Fibroblast of villous mesenchyme (primary cell): ENCODE results near the gene HPSE. TPM values are rescaled to one million over a fixed set of nuclear protein-coding genes. Genes with fewer than 3 reads are reported as not detected.

Experiments used
- DNase-seq: peaks from one replicate; pipeline ENCODE4 v3.0.0-alpha.2; 2010; ENCODE audit warnings: low read depth
- H3K4me3 ChIP-seq: 2 replicates; pipeline ENCODE4 v1.5.1; 2011; ENCODE audit warnings: low read depth, mild to moderate bottlenecking, low read length
- CTCF ChIP-seq: IDR thresholded peaks from 2 replicates; pipeline ENCODE4 v1.5.1; 2012; ENCODE audit warnings: low read depth, mild to moderate bottlenecking, low read length; ENCODE audit not compliant: insufficient read depth
- total RNA-seq: library from RNA; depleted of rRNA; stranded (reverse); fragments of >200 nt; gene quantifications from 2 replicates; pipeline ENCODE4 v1.2.3, GENCODE V29; 2012

Gene HPSE
- total RNA-seq, 1 donor: 0.43 TPM

GRCh38 chr4:83323136-83323535, 11.5 kb downstream of the HPSE start:
- no peak for TF ChIP-seq CTCF
- DNase-seq: no peak
- H3K4me3 ChIP-seq: no peak overlapping the region

GRCh38 chr4:83320548-83320947, 14.1 kb downstream of the HPSE start:
- no peak for TF ChIP-seq CTCF
- no peak for DNase-seq

DNA sequence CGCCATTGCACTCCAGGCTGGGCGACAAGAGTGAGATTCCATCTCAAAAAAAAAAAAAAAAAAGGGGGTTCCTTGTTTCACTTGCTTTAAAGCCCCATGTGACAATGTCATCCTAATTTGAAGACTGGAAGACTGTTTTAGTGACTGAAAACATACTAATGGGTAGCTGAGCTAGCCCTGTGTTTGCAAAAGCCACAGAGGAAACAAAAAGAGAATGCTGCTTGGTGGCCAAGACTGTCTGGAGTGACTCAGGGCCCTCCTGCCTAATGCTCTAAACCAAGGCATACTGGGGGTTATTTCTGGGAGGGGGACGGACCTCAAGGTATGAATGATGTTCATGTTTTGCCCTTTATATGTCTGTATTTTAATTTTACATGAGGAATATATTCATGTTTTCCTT, 16.0 kb downstream of the HPSE start:
- TF ChIP-seq CTCF: no peak
- DNase-seq: no peak
- H3K4me3 ChIP-seq: no peak overlapping the region

More at GRCh38 chr4:83320548-83320947, 14.1 kb downstream of the HPSE start:
- H3K4me3 ChIP-seq: no peak overlapping the region

GRCh38 chr4:83317671-83318070, 17.0 kb downstream of the HPSE start:
- no peak overlapping the region for H3K4me3 ChIP-seq
- TF ChIP-seq CTCF: no peak
- no peak for DNase-seq

GRCh38 chr4:83316459-83317165, 18.0 kb downstream of the HPSE start:
- H3K4me3 ChIP-seq: no peak overlapping the region
- no peak for DNase-seq
- no peak for TF ChIP-seq CTCF

GRCh38 chr4:83315341-83315870, 19.2 kb downstream of the HPSE start:
- TF ChIP-seq CTCF: no peak
- no peak overlapping the region for H3K4me3 ChIP-seq
- DNase-seq: no peak

GRCh38 chr4:83308672-83309071, 26.0 kb downstream of the HPSE start:
- no peak for TF ChIP-seq CTCF
- no peak overlapping the region for H3K4me3 ChIP-seq
- DNase-seq: no peak
